A673 (cell line): ENCODE data around the gene FBXL15.

ENCODE experiments used
- CTCF ChIP-seq: fragments of 300-800, 200-600 bp; sonication (generic); conservative IDR thresholded peaks from 2 replicates; pipeline ENCODE4 v1.5.1; 2017; ENCODE audit warnings: low read depth, mild to moderate bottlenecking, antibody characterized with exemption, low read length, moderate library complexity, mixed read lengths
- EZH2 ChIP-seq: fragments of 200-600 bp; sonication (generic); IDR thresholded peaks from 2 replicates; pipeline ENCODE4 v1.6.1; 2017; ENCODE audit warnings: borderline replicate concordance, low read depth, mild to moderate bottlenecking, mixed read lengths, antibody characterized with exemption, low read length; ENCODE audit not compliant: poor library complexity, severe bottlenecking

- no peak for TF ChIP-seq EZH2
- TF ChIP-seq CTCF = no peak
Measured at GRCh38 chr10:102429468-102429867, 8.8 kb downstream of the FBXL15 start.
